GM12878 (cell line): ENCODE data around the gene NUTM1. TPM values are rescaled to one million over a fixed set of nuclear protein-coding genes. Genes with fewer than 3 reads are reported as not detected.

Experiments used
- CREB1 ChIP-seq: IDR thresholded peaks from 2 replicates; pipeline ENCODE4 v1.6.1; 2012; ENCODE audit warnings: low read depth, mild to moderate bottlenecking, inconsistent platforms
- CUX1 ChIP-seq: IDR thresholded peaks from 2 replicates; pipeline ENCODE4 v1.6.1; 2012; ENCODE audit warnings: improper control_type of control experiment, low read depth, low read length; ENCODE audit not compliant: insufficient replicate concordance
- FOXM1 ChIP-seq: IDR thresholded peaks from 2 replicates; pipeline ENCODE4 v1.6.1; 2012; ENCODE audit warnings: low read depth, mild to moderate bottlenecking, inconsistent platforms, low read length, moderate library complexity
- PBX3 ChIP-seq: IDR thresholded peaks from 2 replicates; pipeline ENCODE4 v1.6.1; 2011; ENCODE audit warnings: mild to moderate bottlenecking, low read depth, low read length, moderate library complexity; ENCODE audit not compliant: insufficient replicate concordance
- PML ChIP-seq: IDR thresholded peaks from 2 replicates; pipeline ENCODE4 v1.6.1; 2012; ENCODE audit warnings: low read length, inconsistent platforms
- polyA plus RNA-seq, 11 experiments: library from polyadenylated mRNA; depleted of rRNA in 4 of 11; unstranded in 6 of 11; stranded (reverse) in 5 of 11; fragments of >200 nt; fragmentation: Nextera tagmentation in 4 of 11; fragmentation: Illumina TruSeq in 1 of 11; extraction: Ambion mirVana in 4 of 11; extraction: Trizol in 1 of 11; gene quantifications; 1 replicate in 1 of 11; 2 replicates in 10 of 11; pipeline versions ENCODE4 v1.2.1 to v1.2.3, GENCODE V29; 2011 to 2016; ENCODE audit warnings: inconsistent platforms in 2 of 11, missing spikeins in 2 of 11, low read depth in 1 of 11
- total RNA-seq, 4 experiments: library from RNA; depleted of rRNA in 3 of 4; stranded (reverse); fragments of >200 nt in 3 of 4; fragmentation: Illumina TruSeq in 1 of 4; extraction: Trizol in 1 of 4; gene quantifications; 2 replicates each; pipeline versions ENCODE4 v1.2.1 to v1.2.3, GENCODE V29; 2013 to 2021

Gene NUTM1
- total and polyA plus RNA-seq, 10 of the 15 experiments (the other 5 are each of a cell fraction or from before 2014, with no cell fraction given) = under 0.01 to 0.05 TPM; not detected in 8

GRCh38 chr15:34318277-34319079 is 24.6 kb upstream of the NUTM1 start (continued):
- TF ChIP-seq CUX1 (peak; percentile 53), PBX3 (no peak), CREB1 (no peak), PML (peak; percentile 36; the same call in 1 of the 2 replicates), FOXM1 (0 out of 2 replicates have a peak, but pooled peaks have one; percentile 9)
- TF ChIP-seq, all 136 proteins: peak for 28
